Endothelial cell of umbilical vein (primary cell): Measurements from ENCODE around the gene IL24. TPM values are rescaled to one million over a fixed set of nuclear protein-coding genes. Genes with fewer than 3 reads are reported as not detected.

Experiments used
- BruUV-seq: library from RNA; stranded (reverse); fragments of 400-500 nt; replicated peaks from 2 replicates; lab custom pipeline; 2021; lab: Mats Ljungman, UMichigan
- CTCF ChIA-PET: fragments of 300-600, 350-600 bp; sonication (Branson Sonifier 250); formaldehyde crosslinking; loops from one replicate; lab custom pipeline; 2021; ENCODE audit warnings: antibody characterized with exemption, inconsistent platforms; lab: Charles Lee
- POLR2A ChIA-PET: fragments of 300-600, 350-600 bp; sonication (Branson Sonifier 250); formaldehyde crosslinking; loops from one replicate; lab custom pipeline; 2021; ENCODE audit warnings: antibody characterized with exemption, inconsistent platforms; lab: Charles Lee
- DNase-seq: peaks from one replicate; pipeline ENCODE4 v3.0.0-alpha.2; 2011; ENCODE audit warnings: low read depth, low spot score
- FAIRE-seq: peaks from 2 replicates; lab custom pipeline; 2011; peaks lifted over from hg19 to GRCh38; lab: Jason Lieb, UNC
- H2AFZ ChIP-seq: 2 replicates; pipeline ENCODE4 v1.6.0; 2012; ENCODE audit warnings: low read depth, low read length, control low read depth, inconsistent platforms
- H3K27ac ChIP-seq: 2 replicates; pipeline ENCODE4 v1.5.1; 2011; ENCODE audit warnings: low read depth, mild to moderate bottlenecking, control low read depth, low read length, moderate library complexity; ENCODE audit not compliant: insufficient read depth
- H3K27me3 ChIP-seq, 2 experiments: 2 replicates each; pipeline versions ENCODE4 v1.6.0 to v1.6.1; 2011; ENCODE audit warnings: low read length in 2 of 2, mixed read lengths in 1 of 2; ENCODE audit not compliant: control insufficient read depth in 2 of 2, insufficient read depth in 2 of 2
- H3K36me3 ChIP-seq, 2 experiments: 2 replicates in 1 of 2; 3 replicates in 1 of 2; pipeline ENCODE4 v1.5.1; 2011; ENCODE audit warnings: low read length in 2 of 2, mild to moderate bottlenecking in 1 of 2, moderate library complexity in 1 of 2; ENCODE audit not compliant: control insufficient read depth in 2 of 2, insufficient read depth in 2 of 2; ENCODE audit errors: extremely low read depth in 1 of 2
- H3K4me1 ChIP-seq: 3 replicates; pipeline ENCODE4 v1.5.1; 2011; ENCODE audit warnings: mild to moderate bottlenecking, low read length; ENCODE audit not compliant: control insufficient read depth, insufficient read depth; ENCODE audit errors: extremely low read depth
- H3K4me2 ChIP-seq: 2 replicates; pipeline ENCODE4 v1.6.1; 2011; ENCODE audit warnings: low read length, control low read depth, mixed read lengths; ENCODE audit not compliant: insufficient read depth
- H3K4me3 ChIP-seq, 3 experiments: fragments of 200-600 bp in 1 of 3; sonication (generic), shearing (Covaris generic) in 1 of 3; replicated peaks in 1 of 3; 2 replicates each; pipeline ENCODE4 v1.5.1; 2011 to 2016; ENCODE audit warnings: control low read depth in 3 of 3, low read length in 3 of 3, mild to moderate bottlenecking in 2 of 3, inconsistent platforms in 1 of 3, low read depth in 1 of 3, moderate library complexity in 1 of 3; ENCODE audit not compliant: insufficient read depth in 1 of 3
- H3K79me2 ChIP-seq: 2 replicates; pipeline ENCODE4 v1.6.0; 2012; ENCODE audit warnings: low read length, inconsistent platforms; ENCODE audit not compliant: control insufficient read depth, insufficient read depth
- H3K9ac ChIP-seq: replicated peaks from 2 replicates; pipeline ENCODE3; 2011; ENCODE audit warnings: low read length, control low read depth; ENCODE audit not compliant: insufficient read depth; ENCODE audit errors: extremely low read depth
- H3K9me1 ChIP-seq: replicated peaks from 3 replicates; pipeline ENCODE4 v1.6.0; 2011; ENCODE audit warnings: mild to moderate bottlenecking, low read length; ENCODE audit not compliant: control insufficient read depth, insufficient read depth; ENCODE audit errors: extremely low read depth
- H3K9me3 ChIP-seq: replicated peaks from 2 replicates; pipeline ENCODE4 v1.5.1; 2012; ENCODE audit warnings: low read length, inconsistent platforms; ENCODE audit not compliant: control insufficient read depth, insufficient read depth
- H4K20me1 ChIP-seq: replicated peaks from 2 replicates; pipeline ENCODE3; 2011; ENCODE audit warnings: mild to moderate bottlenecking, low read length; ENCODE audit not compliant: control insufficient read depth, insufficient read depth; ENCODE audit errors: extremely low read depth
- EZH2 ChIP-seq: IDR thresholded peaks from 2 replicates; pipeline ENCODE4 v1.6.1; 2012; ENCODE audit warnings: borderline replicate concordance, low read depth, mild to moderate bottlenecking, moderate library complexity, low read length, inconsistent platforms; ENCODE audit not compliant: severe bottlenecking
- FOS ChIP-seq: IDR thresholded peaks from 2 replicates; pipeline ENCODE4 v1.6.1; 2011; ENCODE audit warnings: mild to moderate bottlenecking, low read length, moderate library complexity, borderline replicate concordance; ENCODE audit not compliant: insufficient read depth
- GATA2 ChIP-seq: IDR thresholded peaks from 2 replicates; pipeline ENCODE4 v1.7.0; 2011; ENCODE audit warnings: low read depth, mild to moderate bottlenecking, moderate library complexity, mixed read lengths, low read length; ENCODE audit not compliant: insufficient read length, insufficient read depth
- JUN ChIP-seq: IDR thresholded peaks from 2 replicates; pipeline ENCODE4 v1.6.1; 2011; ENCODE audit warnings: borderline replicate concordance, low read depth; ENCODE audit not compliant: insufficient read length, insufficient read depth
- MYC ChIP-seq: IDR thresholded peaks from one replicate; pipeline ENCODE4 v1.6.1; 2011; ENCODE audit warnings: mild to moderate bottlenecking, low read depth, low read length
- POLR2A ChIP-seq: IDR thresholded peaks from 2 replicates; pipeline ENCODE4 v1.6.1; 2012; ENCODE audit warnings: low read depth, mild to moderate bottlenecking, control low read depth, low read length
- POLR2AphosphoS5 ChIP-seq: IDR thresholded peaks from 2 replicates; pipeline ENCODE4 v1.6.1; 2012; ENCODE audit warnings: low read depth, mild to moderate bottlenecking, control low read depth, low read length, moderate library complexity; ENCODE audit not compliant: insufficient read depth
- dilution Hi-C: fragments of 300-500 bp; cut with MboI; formaldehyde crosslinking; loops from one replicate; pipeline ENCODE4 v1.15.0; 2019; ENCODE audit warnings: low sequenced_read_pairs; ENCODE audit not compliant: extremely low pct_ligation_motif_present
- intact Hi-C: fragments of 100-400 bp; cut with micrococcal nuclease; formaldehyde crosslinking; loops from one replicate; pipeline ENCODE4 v1.10.0; 2022
- polyA plus RNA-seq, 4 experiments: library from polyadenylated mRNA; depleted of rRNA in 3 of 4; stranded (reverse) in 3 of 4; unstranded in 1 of 4; fragments of >200 nt; gene quantifications; 2 replicates each; pipeline versions ENCODE4 v1.2.1 to v1.2.3, GENCODE V29; 2011 to 2012; ENCODE audit warnings: missing spikeins in 1 of 4
- total RNA-seq: library from RNA; stranded (reverse); gene quantifications from 2 replicates; pipeline ENCODE4 v1.2.3, GENCODE V29; 2021
- TF ChIP-seq, protein P1 (sequence below), 2 donors: IDR thresholded peaks; 1 replicate in 1 of 2; 2 replicates in 1 of 2; pipeline ENCODE4 v1.5.1; 2011; ENCODE audit warnings: low read length in 2 of 2, mild to moderate bottlenecking in 2 of 2, moderate library complexity in 2 of 2, control low read depth in 1 of 2, inconsistent platforms in 1 of 2, low read depth in 1 of 2; ENCODE audit not compliant: insufficient read depth in 1 of 2; ENCODE audit errors: extremely low read depth in 1 of 2
- TF ChIP-seq, protein P2 (sequence below): IDR thresholded peaks from 2 replicates; pipeline ENCODE4 v1.6.1; 2011; ENCODE audit not compliant: insufficient read depth, insufficient read length

The IL24 gene
- total and polyA plus RNA-seq, 2 donors (not counting 3 experiments of a cell fraction or from before 2014, with no cell fraction given) = not detected

DNA sequence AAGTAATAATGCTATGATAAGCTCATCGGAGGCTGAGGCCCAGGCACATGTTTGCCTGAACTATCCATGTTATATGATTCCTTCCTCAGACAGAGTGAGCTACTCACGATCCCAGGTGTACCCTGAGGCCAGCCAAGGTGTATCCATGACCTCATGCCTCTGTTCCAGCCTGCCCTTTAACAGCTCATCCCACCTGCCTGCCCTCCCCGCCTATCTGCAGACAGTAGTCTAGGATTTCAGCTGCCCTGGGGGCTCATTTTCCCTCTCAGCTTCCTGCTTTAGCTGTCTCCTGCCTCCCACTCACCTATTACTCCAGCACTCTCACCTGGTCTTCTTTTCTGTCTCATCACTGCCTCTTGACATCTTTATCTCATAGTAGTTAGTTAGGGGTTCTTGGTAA is 1.9 kb upstream of the IL24 start:
- no peak for DNase-seq
- no peak overlapping the region for H3K9ac ChIP-seq
- no peaks in the 10 kb centered on the region for H4K20me1 ChIP-seq
- no peaks in the 10 kb centered on the region for H3K9me1 ChIP-seq
- H3K27ac ChIP-seq = no peak overlapping the region
- dilution Hi-C loops = no loop called here
- H3K79me2 ChIP-seq = no peaks in the 10 kb centered on the region
- no peak overlapping the region for H2AFZ ChIP-seq
- H3K4me3 ChIP-seq = no peak overlapping the region
- TF ChIP-seq MYC (no peak), FOS (no peak), JUN (no peak), POLR2AphosphoS5 (no peak), GATA2 (no peak), POLR2A (no peak), EZH2 (no peak)
- TF ChIP-seq, protein P1, sequence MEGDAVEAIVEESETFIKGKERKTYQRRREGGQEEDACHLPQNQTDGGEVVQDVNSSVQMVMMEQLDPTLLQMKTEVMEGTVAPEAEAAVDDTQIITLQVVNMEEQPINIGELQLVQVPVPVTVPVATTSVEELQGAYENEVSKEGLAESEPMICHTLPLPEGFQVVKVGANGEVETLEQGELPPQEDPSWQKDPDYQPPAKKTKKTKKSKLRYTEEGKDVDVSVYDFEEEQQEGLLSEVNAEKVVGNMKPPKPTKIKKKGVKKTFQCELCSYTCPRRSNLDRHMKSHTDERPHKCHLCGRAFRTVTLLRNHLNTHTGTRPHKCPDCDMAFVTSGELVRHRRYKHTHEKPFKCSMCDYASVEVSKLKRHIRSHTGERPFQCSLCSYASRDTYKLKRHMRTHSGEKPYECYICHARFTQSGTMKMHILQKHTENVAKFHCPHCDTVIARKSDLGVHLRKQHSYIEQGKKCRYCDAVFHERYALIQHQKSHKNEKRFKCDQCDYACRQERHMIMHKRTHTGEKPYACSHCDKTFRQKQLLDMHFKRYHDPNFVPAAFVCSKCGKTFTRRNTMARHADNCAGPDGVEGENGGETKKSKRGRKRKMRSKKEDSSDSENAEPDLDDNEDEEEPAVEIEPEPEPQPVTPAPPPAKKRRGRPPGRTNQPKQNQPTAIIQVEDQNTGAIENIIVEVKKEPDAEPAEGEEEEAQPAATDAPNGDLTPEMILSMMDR (IDR thresholded peaks at IDR 0.05; ENCODE audit: extremely low read depth in 1 of 2, insufficient read depth in 1 of 2, low read depth in 1 of 2, low read length in 2 of 2) = no peak
- TF ChIP-seq, protein P2, sequence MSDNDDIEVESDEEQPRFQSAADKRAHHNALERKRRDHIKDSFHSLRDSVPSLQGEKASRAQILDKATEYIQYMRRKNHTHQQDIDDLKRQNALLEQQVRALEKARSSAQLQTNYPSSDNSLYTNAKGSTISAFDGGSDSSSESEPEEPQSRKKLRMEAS = no peak
- H3K4me2 ChIP-seq = no peak overlapping the region
- FAIRE-seq = no peak
- H3K36me3 ChIP-seq = no peaks in the 10 kb centered on the region
- POLR2A ChIA-PET = no interaction called here
- H3K9me3 ChIP-seq = no peaks in the 10 kb centered on the region
- CTCF ChIA-PET = interaction anchor here (1.1 to 2.8 kb wide), 2 partner anchors 16 to 17 kb away, joined by 4 to 10 read pairs; no protein-coding TSS in a partner anchor
- no peaks in the 10 kb centered on the region for H3K4me1 ChIP-seq
- no TSS peak for BruUV-seq
- peaks cover 0 to 5% of the 10 kb centered on the region in 2 experiments for H3K27me3 ChIP-seq
- intact Hi-C loops = no loop called here
